ENCODE data around the gene BUD23.
A peak's percentile ranks its signal among the peaks of the same experiment; 100 is the strongest.

BUD23 gene, protein sequence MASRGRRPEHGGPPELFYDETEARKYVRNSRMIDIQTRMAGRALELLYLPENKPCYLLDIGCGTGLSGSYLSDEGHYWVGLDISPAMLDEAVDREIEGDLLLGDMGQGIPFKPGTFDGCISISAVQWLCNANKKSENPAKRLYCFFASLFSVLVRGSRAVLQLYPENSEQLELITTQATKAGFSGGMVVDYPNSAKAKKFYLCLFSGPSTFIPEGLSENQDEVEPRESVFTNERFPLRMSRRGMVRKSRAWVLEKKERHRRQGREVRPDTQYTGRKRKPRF

DNA sequence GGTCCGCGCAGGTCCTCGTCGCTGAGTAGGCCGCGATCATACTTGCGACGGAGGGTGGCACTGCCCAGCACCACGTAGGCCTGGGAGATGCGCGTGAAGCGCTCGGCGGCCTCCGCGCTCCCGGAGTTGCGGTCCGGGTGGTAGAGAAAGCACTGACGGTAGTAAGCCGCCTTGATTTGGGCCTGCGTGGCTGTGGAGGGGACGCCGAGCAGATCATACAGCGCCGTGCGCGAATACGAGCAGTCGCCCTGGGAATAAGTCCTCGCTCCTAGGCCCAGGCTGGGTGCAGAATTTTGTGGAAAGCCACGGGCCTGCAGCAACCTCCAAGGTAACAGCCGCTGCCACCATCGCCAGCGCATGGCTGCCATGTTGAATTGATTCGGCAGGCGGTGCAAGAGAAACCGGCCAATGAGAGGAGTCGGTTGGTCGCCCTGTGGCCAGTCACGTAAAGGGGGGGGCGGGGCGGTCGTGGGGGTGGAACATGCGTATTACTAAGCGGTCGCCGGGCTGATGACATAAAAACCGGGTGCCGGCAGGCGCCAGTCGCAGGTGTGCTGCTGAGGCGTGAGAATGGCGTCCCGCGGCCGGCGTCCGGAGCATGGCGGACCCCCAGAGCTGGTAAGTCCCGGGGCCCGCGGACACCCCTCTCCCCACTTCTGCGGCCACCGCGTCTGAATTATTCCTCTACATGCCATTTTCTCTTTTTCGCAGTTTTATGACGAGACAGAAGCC is at the start of gene BUD23, which contains the start of gene DNAJC30:
BUD23 (plus strand) TSS at position 542 of the 732 bp plus-strand sequence; CDS start at position 571, 29 bp downstream.
DNAJC30 (minus strand) TSS at position 398 of the 732 bp plus-strand sequence; CDS start at position 368, 30 bp downstream.
- Mint-ChIP-seq H3K27me3 (no peaks in the 10 kb centered on the region), H3K4me1 (peaks cover 47% of the 10 kb centered on the region), H3K4me3 (peak within 1 kb of the TSS; percentile 94), H3K36me3 (peaks cover 20% of the 10 kb centered on the region), H3K27ac (peak within 1 kb of the TSS; percentile 91), H3K9me3 (no peaks in the 10 kb centered on the region)
- CTCF ChIA-PET = no interaction called here
- DNase-seq = peak; percentile 99

DNA sequence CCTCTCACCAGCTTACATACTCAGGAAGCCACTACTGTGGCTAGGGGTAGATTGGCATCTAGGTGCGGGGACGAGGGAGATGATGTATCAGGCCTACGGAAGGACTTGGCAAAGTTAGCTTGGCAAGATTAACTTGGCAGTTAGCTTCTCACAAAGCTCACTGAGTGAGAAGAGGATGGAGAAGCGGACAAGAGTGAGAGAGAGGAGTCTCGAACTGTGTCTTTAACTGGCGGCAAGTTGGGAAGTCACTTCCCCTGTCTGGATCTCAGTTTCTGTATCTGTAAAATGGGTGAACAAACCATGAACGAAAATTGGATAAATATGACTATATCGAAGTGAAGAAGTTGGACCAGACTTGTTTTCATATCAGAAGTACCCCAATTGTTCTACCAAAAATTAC is 49.6 kb upstream of the BUD23 start:
- no peaks in the 10 kb centered on the region for H3K36me3 Mint-ChIP-seq
- H3K4me3 Mint-ChIP-seq = no peak overlapping the region
- DNase-seq = no peak
- H3K27me3 Mint-ChIP-seq = peaks cover 55% of the 10 kb centered on the region
- H3K9me3 Mint-ChIP-seq = no peaks in the 10 kb centered on the region
- no peaks in the 10 kb centered on the region for H3K4me1 Mint-ChIP-seq
- H3K27ac Mint-ChIP-seq = no peak overlapping the region
- CTCF ChIA-PET = no interaction called here

DNA sequence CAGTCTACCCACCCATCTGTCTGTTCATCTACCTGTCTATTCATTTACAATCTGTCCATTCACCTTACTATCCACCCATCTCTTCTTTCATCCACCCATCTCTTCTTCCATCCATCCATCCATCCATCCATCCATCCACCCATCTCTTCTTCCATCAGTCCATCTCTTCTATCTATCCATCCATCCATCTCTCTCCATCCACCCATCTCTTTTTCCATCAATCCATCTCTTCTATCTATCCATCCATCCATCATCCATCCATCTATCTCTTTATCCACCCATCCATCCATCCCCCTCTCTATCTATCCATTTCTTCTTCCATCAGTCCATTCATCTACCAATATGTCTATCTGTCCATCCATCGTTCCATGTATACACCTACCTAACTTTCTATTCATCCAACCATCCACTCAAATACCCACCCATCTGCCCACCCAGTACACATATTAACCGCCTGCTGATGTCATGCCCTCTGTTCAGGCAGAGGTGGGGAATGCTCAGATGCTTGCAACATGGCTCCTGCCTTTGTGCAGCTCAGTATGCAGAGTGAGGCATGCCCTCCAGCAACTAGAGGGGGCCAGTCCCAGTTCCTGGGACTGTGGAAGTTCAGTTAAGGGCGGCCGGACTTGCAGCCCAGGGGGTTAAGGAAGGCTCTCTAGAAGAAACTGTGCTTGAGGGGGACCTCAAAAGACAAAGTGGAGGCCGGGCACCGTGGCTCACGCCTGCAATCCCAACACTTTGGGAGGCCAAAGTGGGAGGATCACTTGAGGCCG is 47.8 kb upstream of the BUD23 start:
- no peaks in the 10 kb centered on the region for H3K9me3 Mint-ChIP-seq
- H3K4me3 Mint-ChIP-seq = no peak overlapping the region
- no peaks in the 10 kb centered on the region for H3K36me3 Mint-ChIP-seq
- no peak overlapping the region for H3K27ac Mint-ChIP-seq
- CTCF ChIA-PET = no interaction called here
- no peak for DNase-seq
- H3K4me1 Mint-ChIP-seq = no peaks in the 10 kb centered on the region
- H3K27me3 Mint-ChIP-seq = peaks cover 44% of the 10 kb centered on the region

DNA sequence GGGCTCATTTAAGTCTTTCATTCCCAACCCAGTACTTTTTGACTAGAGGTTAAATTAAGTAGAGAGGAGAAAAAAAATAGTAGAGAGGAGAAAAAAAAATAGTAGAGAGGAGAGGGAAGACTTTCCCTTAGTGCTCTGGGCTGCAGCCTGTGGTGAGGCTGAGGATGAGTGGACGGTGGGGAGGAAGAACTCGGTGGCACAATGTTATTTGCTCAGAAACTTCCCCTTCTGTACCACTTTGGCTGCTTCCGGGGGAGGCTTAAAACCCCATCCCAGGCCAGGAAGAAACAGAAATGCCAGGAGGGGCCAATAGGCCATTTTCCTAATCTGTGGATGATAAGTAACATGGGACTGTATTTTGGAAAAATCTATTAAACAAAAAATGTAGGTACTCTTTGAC is 44.5 kb upstream of the BUD23 start:
- H3K27me3 Mint-ChIP-seq = peaks cover 27% of the 10 kb centered on the region
- peaks cover 8% of the 10 kb centered on the region for H3K9me3 Mint-ChIP-seq
- H3K4me1 Mint-ChIP-seq = no peaks in the 10 kb centered on the region
- no peak overlapping the region for H3K4me3 Mint-ChIP-seq
- H3K36me3 Mint-ChIP-seq = no peaks in the 10 kb centered on the region
- no peak for DNase-seq
- no peak overlapping the region for H3K27ac Mint-ChIP-seq
- CTCF ChIA-PET = interaction anchor here (1.6 kb wide), 1 partner anchor 9 kb away, joined by 5 read pairs; no protein-coding TSS in a partner anchor

DNA sequence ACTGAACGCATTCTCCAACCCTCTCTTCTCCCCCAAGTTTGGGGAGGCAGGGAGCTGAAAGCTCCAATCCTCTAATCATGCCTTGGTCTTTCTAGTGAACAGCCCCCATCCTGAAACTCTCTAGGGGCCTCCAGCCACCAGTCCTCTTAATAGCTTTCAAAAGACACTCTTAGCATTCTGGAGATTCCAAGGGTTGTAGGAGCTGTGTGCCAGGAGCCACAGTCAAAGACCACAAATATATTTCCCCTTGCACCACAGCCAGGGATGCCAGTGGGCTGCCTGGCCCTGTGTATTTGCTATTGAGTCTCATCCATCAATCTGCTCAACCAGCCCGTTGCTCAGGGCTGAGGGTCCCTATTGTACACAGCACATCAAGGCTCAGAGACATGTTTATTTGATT is 40.6 kb upstream of the BUD23 start:
- H3K27ac Mint-ChIP-seq = no peak overlapping the region
- no peak for DNase-seq
- H3K36me3 Mint-ChIP-seq = no peaks in the 10 kb centered on the region
- no peak overlapping the region for H3K4me3 Mint-ChIP-seq
- CTCF ChIA-PET = interaction anchor here (1.1 kb wide), 1 partner anchor 13 kb away, joined by 3 read pairs; no protein-coding TSS in a partner anchor
- H3K4me1 Mint-ChIP-seq = no peaks in the 10 kb centered on the region
- peaks cover 45% of the 10 kb centered on the region for H3K27me3 Mint-ChIP-seq
- H3K9me3 Mint-ChIP-seq = peaks cover 8% of the 10 kb centered on the region

DNA sequence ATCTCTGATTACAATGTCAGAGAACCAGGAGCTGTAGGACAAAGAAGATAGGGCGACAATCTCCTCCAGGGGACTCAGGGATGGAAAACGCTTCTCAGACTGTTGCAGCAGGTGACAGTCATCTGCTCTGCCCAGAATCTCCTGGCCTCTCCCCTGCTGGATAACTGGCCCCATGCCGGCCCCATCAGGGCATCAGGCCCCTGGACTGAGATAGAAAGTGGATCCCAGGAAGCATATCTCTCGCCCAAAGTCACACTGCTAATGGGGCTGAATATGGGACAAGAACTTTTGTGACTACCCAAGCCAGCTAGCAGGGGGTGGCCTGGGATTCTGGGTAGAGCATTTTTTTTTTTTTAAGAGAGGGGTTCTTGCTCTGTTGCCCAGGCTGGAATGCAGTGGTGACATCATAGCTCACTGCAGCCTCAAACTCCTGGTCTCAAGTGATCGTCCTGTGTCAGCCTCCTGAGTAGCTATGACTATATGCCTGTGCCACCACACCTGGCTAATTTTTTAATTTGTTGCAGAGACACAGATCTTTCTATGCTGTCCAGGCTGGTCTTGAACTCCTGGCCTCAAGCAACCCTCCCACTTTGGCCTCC is 38.6 kb upstream of the BUD23 start:
- H3K27ac Mint-ChIP-seq = no peak overlapping the region

DNA sequence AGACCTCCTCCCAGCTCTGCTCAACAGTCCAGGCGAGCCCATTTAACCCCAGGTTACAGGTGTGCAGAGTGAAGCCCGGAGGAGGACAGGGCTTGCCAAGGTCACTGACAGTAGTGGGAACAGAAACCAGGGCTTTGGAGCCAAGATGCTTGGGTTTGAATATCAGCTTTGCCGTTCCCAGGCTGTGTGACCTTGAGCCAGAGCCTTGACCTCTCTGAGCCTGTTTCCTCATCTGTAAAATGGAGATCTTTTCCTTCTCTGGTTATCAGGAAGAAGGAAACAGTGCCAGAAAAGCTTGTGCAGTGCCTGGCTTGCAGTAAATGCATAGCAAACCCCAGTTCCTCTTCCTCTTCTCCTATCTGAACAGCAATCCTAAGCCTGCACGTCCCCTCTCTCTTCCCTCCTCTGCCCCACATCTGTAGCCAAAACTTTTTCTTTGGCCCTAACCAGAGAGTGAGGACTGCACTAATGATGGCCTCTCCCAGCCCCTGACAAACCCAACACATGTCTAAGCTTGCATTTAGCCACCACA is 37.7 kb upstream of the BUD23 start:
- Mint-ChIP-seq H3K9me3 (peaks cover 8% of the 10 kb centered on the region), H3K27me3 (peaks cover 72% of the 10 kb centered on the region), H3K36me3 (no peaks in the 10 kb centered on the region), H3K4me1 (peaks cover 9% of the 10 kb centered on the region), H3K27ac (no peak overlapping the region), H3K4me3 (no peak overlapping the region)
- no peak for DNase-seq
- CTCF ChIA-PET = interaction anchor here (0.8 to 2.0 kb wide), 2 partner anchors 16 to 39 kb away, joined by 3 to 6 read pairs; no protein-coding TSS in a partner anchor

More for the DNA sequence above, 38.6 kb upstream of the BUD23 start:
- Mint-ChIP-seq H3K27me3 (peaks cover 62% of the 10 kb centered on the region), H3K36me3 (no peaks in the 10 kb centered on the region), H3K4me1 (peaks cover 9% of the 10 kb centered on the region), H3K4me3 (no peak overlapping the region), H3K9me3 (peaks cover 8% of the 10 kb centered on the region)
- CTCF ChIA-PET = no interaction called here
- DNase-seq = no peak

DNA sequence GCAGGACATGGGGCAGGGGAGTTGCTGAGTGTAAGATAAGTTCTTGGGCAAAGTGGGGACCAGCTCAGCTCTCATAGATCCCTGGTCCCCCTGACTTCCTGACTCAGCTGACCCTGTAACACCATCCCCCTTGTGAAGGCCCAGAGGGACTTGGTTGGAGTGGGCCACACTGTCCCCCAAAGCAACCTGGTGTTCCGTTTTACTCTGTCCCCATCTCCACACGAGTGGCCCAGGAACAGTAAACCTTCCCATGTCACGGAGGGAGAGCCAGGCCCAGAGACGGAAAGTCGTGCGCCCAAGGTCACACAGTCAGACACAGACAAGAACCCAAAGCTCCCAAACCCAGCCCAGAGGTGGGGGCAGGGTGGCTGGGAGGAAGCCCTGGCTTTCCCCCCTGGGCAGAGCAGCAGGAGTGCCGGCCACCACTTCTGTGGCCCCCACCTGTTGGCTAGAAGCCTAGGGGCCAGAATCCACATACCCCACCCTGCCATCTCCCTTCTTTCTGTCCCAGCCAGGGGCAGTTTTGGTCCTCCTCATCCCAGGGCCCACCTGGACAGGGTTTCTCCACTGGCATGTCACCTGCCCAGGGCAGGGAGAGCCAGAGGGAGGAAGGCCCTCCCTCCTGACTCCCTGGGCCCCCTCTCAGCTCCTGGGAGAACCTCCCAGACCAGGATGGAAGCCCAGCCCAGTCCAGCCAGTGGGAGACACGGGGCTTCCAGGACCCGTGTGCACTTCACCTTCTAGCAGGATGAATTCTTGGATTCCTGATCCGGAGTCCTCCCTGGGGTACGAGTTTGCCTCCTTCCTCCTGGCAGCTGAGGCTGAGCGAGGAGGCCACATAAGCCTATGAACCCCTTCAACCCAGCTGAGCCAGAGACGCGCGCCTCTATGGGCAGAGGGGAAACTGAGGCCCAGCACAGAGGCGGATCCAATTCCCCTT is 36.3 kb upstream of the BUD23 start:
- Mint-ChIP-seq H3K9me3 (no peaks in the 10 kb centered on the region), H3K4me3 (no peak overlapping the region), H3K27me3 (peaks cover 81% of the 10 kb centered on the region), H3K4me1 (peaks cover 9% of the 10 kb centered on the region), H3K27ac (no peak overlapping the region), H3K36me3 (no peaks in the 10 kb centered on the region)
- DNase-seq = no peak
- CTCF ChIA-PET = interaction anchor here (2.0 kb wide), 1 partner anchor 18 kb away, joined by 6 read pairs; no protein-coding TSS in a partner anchor

DNA sequence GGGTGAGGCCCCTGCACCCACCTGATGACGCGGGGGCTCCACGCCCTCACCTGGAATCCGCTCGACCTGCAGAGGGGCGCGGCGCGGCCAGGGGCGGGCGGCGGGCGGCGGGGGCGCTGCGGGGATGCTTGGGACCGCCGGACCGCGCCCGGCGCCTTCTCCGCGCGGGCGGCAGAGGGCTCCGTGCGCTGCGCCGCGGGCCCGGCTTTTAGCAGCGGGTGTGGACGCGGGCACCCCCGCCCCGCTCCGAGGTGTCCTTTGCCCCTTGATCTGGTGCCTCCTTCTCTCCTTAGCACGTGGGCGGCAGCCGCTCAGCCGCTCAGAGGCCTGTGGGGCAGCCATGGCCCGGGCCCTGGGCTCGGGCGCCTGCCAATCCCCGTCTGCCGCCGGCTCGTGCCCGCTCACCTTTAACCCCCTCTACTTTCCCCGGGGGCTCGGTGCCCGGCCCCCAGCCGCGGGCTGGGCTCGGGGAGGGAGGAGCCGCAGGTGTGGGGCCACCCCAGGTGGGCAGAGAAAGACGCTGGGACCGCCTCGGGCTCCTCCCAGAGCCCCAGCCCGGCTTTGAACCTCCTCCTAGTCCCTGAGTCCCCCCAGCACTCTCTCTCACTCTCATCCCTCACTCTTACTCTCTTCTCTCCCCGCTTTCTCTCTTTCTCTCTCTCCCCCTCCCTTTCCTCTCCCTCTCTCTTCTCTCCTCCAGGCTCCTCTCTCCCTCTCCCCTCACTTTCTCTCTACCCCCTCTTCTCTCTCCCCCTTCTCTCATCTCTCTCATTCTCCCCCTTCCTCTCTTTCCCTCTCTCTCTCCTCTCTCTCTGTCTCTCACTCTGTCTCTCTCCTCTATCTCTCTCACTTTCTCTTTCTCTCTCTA is 35.4 kb upstream of the BUD23 start:
- H3K36me3 Mint-ChIP-seq = no peaks in the 10 kb centered on the region
- peak; percentile 44 for DNase-seq

DNA sequence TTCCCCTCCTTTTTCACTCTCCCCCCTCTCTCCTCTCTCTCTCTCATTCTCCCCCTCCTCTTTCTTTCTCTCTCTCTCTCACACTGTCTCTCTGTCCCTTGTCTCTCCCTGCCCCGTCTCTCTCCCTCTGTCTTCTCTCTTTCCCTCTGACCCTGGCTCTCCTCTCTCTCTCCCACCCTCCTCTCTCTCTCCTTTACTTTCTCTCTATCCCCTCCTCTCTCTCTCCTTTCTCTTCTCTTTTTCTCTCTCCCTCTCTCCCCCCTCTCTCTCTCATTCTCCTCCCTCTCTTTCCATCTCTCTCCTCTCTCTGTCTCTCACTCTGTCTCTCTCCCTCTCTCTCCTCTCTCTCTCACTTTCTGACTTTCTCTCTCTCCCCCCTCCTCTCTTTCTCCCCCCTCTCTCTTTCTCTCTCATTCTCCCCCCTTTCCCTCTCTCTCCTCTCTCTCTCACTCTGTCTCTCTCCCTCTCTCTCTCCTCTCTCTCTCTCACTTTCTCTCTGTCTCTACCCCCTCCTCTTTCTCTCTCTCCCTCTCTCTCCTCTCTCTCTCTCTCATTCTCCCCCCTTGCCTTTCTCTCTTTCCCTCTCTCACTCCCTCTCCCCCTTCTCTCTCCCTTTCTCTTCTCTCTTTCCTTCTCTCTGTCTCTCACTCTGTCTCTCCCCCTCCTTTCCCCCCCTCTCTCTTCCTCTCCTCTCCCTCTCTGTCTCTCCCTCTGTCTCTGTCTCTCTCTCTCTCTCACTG is 34.6 kb upstream of the BUD23 start:
- no peak for DNase-seq
- Mint-ChIP-seq H3K27me3 (peaks cover 89% of the 10 kb centered on the region), H3K27ac (no peak overlapping the region), H3K4me1 (peaks cover 9% of the 10 kb centered on the region), H3K36me3 (no peaks in the 10 kb centered on the region), H3K4me3 (no peak overlapping the region), H3K9me3 (no peaks in the 10 kb centered on the region)
- CTCF ChIA-PET = no interaction called here

More for the DNA sequence above, 35.4 kb upstream of the BUD23 start:
- H3K4me3 Mint-ChIP-seq = peak overlapping the region; percentile 12
- no peaks in the 10 kb centered on the region for H3K9me3 Mint-ChIP-seq
- H3K27ac Mint-ChIP-seq = no peak overlapping the region
- H3K4me1 Mint-ChIP-seq = peaks cover 9% of the 10 kb centered on the region
- peaks cover 85% of the 10 kb centered on the region for H3K27me3 Mint-ChIP-seq
- CTCF ChIA-PET = no interaction called here

DNA sequence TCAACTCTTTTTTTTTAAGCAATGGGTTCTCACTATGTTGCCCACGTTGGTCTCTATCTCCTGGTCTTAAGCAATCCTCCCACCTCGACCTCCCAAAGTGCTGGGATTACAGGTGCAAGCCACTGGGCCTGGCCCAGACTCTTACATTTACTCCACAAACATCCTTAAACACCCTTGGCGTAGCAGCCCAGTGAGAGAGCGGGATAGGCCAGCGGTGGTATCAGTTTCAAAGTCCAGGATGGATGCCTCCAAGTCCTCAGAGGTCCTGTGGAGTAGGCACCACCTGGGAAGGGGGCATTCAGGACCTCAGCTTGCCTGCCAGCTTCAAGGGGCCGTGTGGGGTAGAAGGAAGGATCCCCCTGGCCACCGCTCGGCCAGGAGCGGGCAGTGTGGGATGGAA is 33.8 kb upstream of the BUD23 start:
- peaks cover 84% of the 10 kb centered on the region for H3K27me3 Mint-ChIP-seq
- no peak overlapping the region for H3K4me3 Mint-ChIP-seq
- CTCF ChIA-PET = no interaction called here
- no peak for DNase-seq
- H3K9me3 Mint-ChIP-seq = no peaks in the 10 kb centered on the region
- no peaks in the 10 kb centered on the region for H3K36me3 Mint-ChIP-seq
- H3K27ac Mint-ChIP-seq = no peak overlapping the region
- H3K4me1 Mint-ChIP-seq = peaks cover 9% of the 10 kb centered on the region

DNA sequence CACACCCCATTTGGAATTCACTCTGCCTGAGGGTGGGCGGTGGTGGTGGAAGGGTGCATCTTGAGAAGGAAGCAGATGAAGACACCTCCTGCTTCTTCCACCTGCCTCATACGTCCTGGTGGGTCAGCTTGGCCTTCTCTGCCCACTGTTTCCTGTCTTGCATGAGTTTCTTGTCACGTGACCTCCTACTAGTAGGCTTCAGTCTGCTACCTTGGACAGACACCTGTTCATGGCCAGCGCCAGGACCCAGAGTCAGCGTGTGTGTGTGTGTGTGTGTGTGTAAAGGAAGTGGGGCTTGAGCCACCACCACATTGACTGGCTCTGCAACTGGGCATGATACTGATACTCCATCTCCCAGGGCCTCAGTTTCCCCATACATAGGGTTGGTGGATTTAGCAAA is 32.9 kb upstream of the BUD23 start:
- CTCF ChIA-PET = no interaction called here
- Mint-ChIP-seq H3K4me1 (peaks cover 9% of the 10 kb centered on the region), H3K4me3 (no peak overlapping the region), H3K9me3 (no peaks in the 10 kb centered on the region), H3K27ac (no peak overlapping the region), H3K27me3 (peaks cover 74% of the 10 kb centered on the region), H3K36me3 (no peaks in the 10 kb centered on the region)
- no peak for DNase-seq

Data from activated naive CD4-positive, alpha-beta T cell treated with anti-CD3 and anti-CD28 coated beads, Interleukin-2, amount 10 ng/mL, durations not matched to agents 7 days and 5 days (primary cell).